Measurements from ENCODE around the gene MOB2.
"Not testable (repeated sequence)": the region's sequence is repeated elsewhere in the genome, so short reads cannot be mapped to it uniquely, and the experiment has no call there.

The MOB2 gene

DNA sequence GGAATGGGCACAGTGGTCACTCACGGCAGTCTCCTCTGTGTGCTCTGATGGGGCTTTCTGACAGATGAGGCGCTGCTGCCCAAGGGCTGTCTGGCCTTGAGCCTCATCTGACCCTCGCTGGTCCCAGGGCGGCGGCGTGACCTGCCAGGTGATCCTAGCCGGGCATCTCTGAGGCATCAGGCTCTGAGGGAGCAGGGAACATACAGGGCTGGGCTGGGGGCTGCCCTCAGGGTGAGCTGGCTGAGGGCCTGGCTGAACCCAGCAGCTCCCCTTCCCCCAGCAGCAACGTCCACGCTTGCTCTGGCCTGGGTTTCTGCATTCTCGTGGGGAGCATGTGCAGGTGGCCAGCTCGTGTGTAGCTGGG, 47.6 kb downstream of the MOB2 start:
- DNase-seq: no peak

DNA sequence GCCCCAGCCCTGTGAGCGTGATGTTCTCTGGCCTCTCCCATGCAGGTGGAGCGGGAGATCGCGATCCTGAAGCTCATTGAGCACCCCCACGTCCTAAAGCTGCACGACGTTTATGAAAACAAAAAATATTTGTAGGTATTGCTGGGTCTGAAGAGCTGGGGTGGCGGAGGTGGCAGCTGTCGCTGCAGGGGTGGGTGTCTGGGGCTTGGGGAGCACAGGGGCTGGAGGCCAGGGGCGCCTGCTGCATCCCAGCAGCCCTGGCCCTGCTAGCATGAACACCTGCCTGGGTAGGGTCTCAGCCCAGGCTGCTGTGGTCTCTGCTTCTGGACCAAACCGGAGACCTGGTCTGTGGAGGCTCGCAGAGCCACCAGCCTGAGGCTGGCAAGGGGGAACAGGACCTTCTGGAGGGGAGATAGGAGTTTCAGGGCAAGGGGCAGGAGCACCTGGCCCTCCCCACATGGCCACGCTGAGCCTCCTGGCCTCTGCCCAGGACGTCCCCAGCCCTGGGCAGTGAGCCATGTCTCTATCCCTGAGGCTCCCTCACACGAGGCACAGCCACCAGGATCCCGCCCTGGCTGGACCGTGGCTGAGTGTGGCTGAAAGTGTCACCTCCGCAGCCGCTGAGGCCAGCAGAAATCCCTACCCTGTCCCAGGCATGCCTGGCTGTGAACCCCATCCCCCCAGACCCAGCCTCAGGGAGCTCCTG, 48.2 kb downstream of the MOB2 start:
- DNase-seq: no peak

DNA sequence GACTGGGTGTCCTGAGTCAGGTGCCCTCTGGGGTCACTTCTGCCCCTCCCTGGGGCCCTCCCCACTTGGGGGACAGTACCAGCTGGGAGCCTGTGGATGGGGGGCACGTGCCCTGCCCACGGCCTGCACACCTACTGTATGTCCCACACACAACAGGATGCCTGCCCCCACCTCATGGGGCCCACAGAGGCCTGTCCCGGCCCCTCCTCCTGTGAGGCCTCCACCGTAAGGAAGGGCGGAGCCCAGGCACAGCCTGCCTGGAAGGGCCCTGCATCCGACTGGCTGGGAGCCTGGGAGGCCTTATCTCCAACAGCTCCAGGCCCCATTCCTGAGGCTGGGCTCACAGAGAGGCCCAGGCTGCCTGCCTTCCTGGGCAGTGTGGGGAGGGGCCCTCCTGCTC, 49.1 kb downstream of the MOB2 start:
- DNase-seq: no peak

DNA sequence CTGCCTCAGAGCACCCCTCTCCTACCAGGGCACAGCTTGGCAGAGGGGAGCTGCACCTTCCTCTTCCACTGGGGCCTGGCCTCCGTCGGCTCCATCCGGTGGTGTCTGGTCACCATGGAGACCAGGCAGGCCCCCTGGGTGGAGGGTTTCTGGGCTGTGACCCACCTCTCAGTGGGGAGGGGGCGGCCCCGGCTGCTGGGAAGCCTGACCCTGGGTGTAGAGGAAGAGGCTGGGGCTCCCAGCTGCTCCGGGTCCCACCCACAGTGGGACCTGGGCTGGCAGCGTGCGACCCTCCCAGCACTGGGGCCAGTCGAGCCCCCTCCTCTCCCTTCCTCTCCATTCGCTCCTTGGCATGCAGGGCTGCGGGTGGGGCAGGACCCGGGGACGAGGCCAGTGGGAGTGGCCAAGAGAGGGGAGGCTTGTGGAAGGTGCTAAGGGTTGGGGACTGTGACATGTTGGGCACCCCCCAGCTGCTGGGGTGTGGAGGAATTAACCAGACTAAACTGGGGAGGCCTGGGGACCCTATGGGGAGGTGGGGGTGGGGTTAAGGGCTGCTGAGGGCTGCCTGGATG, 50.0 kb downstream of the MOB2 start:
- no peak for DNase-seq

DNA sequence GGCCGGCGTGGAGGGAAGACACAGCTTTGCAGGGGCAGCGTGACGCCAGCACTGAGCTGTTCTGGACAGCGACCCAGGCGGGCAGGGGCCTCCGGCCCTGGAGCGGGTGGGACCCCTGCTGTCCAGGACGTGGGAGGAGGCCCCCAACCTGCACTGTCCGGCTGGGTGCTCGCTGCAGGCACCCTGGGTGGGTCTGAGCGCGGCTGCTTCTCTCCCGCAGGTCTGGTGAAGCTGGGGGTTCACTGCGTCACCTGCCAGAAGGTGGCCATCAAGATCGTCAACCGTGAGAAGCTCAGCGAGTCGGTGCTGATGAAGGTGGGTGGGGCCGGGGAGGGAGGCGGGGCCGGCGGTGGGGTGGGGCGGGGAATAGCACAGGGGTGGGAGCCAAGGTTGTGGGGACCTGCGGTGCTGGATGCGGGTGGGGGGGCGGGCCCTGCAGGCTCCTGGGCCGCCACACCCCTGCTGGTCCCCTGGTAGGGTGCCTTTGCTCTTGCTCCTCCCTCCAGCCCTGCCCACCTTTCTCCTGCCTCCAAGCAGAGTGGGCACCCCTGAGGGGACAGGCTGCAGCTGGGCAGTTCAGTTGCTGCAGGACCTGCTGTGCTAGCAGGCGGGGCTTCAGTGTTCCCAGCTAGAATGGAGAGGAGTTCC, 50.6 kb downstream of the MOB2 start:
- DNase-seq: no peak

DNA sequence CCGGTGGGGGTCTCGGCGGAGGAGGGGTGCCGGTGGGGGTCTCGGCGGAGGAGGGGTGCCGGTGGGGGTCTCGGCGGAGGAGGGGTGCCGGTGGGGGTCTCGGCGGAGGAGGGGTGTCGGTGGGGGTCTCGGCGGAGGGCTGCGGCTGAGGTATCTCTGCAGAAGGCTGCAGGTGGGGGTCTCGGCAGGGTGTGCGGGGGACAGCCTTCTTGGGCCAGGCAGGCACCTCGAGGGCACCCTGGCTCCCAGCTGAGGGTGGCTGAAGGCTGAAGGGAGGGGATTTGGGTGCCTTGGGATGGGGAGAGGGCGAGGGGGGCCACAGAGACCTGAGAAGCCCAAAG, 51.1 kb downstream of the MOB2 start:
- not testable (repeated sequence) for DNase-seq

DNA sequence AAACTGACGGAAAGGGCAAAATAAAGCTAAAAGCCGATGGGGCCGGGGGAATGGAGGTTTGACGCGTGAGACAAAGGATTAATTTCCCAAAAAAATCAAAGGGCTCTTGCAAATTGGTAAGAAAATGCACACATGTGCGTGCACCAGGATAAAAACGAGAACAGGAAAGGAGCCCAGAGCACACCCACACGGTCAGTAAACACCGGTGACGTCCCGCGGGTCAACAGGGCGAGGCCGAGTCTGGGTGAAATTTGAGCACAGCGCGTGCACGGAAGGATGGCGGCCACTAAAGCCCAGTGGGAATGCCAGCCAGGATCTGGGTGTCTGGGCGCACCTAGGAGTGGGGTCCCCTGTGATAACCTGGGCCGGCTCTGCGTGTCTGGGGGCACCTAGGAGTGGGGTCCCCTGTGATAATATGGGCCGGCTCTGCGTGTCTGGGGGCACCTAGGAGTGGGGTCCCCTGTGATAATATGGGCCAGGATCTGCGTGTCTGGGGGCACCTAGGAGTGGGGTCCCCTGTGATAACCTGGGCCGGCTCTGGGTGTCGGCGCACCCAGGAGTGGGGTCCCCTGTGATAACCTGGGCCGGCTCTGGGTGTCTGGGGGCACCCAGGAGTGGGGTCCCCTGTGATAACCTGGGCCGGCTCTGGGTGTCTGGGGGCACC, 52.5 kb downstream of the MOB2 start:
- DNase-seq: no peak

DNA sequence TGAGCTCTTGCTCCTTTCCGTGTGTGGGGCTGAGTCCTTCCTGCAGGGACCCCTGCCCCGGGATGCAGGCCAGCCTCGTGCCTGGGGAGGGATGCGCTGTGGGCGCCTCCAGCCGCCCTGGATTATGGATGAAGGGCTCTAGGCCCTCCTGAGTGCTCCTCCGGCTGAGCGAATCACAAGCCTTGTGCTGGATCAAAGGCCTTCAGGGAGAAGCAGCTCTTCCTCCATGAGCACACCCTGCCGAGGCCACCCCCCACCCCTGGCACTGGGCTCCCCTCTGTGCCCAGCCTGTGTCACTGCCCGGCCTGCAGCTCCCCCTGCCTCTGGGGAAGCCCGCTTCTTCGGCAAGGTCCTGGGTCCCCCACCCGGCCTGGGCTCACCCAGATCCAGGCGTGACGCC, 53.0 kb downstream of the MOB2 start:
- no peak for DNase-seq

DNA sequence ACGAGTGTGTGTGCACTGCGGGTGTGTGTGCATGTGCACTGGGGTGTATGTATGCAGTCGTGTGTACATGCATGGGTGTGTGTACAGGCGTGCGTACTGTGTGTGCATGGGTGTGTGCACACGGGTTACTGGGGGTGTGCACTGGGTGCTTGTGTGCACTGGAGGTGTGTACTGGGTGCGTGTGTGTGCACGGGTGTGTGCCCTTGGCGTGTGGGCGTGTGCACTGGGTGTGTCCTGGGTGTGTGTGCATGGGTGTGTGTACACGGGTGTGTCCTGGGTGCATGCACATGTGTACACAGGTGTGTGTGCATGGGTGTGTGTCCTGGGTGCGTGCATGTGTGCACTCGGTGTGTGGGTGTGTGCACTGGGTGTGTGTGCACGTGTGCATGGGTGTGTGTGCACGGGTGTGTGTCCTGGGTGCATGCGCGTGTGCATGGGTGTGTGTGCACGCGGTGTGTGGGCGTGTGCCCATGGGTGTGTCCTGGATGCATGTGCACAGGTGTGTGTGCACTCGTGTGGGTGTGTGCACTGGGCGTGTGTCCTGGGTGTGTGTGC, 57.7 kb downstream of the MOB2 start:
- DNase-seq: no peak

DNA sequence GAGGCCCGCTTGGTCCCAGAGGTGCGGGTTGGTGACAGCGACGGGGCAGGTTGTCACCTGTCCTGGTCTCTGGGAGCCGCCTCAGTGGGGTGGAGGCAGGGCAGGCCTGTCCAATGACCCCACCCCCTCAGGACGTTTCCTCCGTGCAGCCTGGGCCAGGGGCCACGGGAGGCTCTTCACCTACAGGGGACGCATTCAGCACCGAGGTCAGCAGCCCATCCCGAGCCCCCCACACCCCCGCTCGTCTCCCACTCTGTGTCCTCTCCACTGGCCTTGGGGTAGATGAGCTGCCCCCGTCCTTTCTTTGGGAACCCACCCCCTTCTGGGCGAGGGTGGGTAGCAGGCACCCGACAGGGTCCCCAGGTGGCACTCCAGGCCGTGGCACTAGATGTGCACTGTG, 61.1 kb downstream of the MOB2 start:
- DNase-seq: no peak

DNA sequence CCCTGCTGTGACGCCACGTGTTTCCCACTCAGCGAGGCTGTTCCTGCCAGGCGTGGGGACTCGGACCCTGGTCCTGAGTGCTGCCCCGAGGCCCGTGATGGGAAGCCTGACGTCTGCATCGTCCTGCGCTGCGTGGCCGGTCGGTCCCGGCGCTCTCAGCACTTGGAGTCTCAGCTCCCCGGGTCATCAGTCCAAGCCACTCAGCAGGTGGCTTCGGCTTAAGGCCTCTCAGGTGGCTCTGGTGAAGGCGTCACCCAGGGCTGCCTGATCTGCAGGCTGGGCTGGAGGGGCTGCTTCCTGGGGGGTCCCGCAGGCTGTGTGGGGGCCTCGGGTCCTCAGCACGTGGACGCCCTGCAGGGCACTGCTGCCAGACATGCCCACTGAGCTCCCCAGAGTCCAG, 61.6 kb downstream of the MOB2 start:
- no peak for DNase-seq

DNA sequence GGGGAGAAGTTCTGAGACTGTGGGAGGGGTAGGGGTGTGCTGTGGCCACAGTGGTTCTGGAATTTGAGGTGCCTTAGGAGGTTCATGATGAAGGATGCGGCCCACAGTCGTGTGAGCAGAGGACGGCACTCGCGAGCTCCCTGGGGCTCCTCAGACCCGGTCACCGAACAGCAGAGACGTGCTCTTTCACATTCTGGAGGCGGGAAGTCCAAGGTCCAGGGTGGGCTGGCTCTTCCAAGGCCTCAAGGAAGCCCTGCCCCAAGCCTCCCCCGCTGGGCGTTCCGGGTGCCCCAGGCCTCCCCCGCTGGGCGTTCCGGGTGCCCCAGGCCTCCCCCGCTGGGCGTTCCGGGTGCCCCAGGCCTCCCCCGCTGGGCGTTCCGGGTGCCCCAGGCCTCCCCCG, 63.2 kb downstream of the MOB2 start:
- DNase-seq: not testable (repeated sequence)

DNA sequence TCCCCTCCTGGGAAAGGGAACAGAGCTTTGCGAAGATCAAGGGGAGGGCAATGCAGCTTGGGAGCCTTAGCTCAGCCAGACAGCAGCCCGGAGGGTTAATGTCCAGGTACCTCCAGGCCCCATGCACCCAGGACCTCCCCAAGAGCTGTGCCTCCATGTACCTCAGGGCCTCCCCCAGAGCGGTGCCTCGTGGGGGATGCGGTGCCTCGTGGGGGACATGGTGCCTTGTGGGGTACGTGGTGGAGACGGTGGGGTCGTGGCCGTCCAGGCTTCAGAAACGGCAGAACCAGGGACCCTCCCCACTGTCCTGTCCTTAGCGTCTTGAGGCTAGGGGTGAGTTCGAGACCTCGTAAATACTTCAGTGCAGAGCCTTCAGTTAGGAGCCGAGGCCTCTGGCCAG, 63.6 kb downstream of the MOB2 start:
- DNase-seq: no peak

DNA sequence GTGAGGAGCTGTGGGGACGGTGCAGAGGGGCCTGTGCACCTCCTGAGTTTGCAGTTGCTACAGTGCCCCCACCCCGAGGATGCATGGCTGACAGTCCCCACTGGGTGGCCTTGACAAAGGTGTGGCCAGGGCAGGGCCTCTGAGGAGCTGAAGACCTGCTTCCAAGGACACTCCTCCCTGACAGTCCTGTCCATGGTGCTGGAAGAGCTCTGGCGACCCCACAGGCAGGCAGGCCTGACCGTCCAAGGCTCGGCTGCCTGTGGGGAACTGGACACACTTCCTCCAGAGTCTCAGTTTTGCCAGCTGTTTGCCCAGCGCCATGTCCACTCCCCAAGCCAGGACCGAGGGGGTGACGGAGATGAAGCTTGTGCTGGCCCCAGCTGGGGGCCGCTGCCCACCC, 64.1 kb downstream of the MOB2 start:
- no peak for DNase-seq

DNA sequence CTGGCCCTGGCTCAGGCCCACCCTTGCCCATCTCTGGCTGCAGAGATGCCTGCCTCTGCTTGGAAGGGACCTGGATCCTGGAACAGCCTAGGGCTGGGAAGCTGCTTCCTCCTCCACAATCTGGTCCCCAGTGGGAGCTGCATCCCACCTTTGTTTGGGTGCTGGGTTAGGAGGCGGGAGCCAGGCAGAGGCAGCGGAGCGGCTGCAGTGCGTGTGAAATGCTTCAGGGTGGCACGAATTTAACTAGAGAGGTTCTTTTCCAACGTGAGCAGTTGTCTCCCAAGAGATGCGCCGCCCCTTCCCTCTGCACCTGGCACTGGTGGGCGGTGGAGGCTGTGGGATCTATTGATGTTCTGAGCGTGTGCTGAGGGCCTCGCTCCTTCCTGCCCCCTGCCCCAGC, 65.3 kb downstream of the MOB2 start:
- no peak for DNase-seq

DNA sequence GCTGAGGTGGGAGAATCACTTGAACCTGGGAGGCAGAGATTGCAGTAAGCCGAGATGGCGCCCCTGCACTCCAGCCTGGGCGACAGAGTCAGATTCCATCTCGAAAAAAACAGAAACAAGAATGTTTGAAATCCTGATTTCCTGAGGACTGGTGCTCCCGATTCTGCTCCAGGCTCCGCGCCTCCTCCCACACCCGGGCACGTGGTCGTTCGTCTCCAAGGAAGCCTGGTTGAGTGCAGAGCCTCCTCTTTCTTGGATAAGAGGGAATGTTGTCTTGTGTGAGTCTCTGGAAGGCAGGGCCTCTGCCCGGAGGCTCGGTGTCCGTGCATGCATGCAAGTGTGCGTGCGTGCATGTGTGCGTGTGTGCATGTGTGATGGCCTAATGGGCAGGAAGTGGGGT, 66.8 kb downstream of the MOB2 start:
- DNase-seq: no peak

All from activated CD8-positive, alpha-beta memory T cell treated with anti-CD3 and anti-CD28 coated beads for 24 hours (primary cell).